NCI-H774 (cell line): Measurements from ENCODE around the gene PBOV1.
"Not testable (repeated sequence)": the region's sequence is repeated elsewhere in the genome, so short reads cannot be mapped to it uniquely, and the experiment has no call there.

Source experiments
- DNase-seq: peaks from one replicate; lab custom pipeline; 2025; lab: John Stamatoyannopoulos, UW

PBOV1 gene

GRCh38 chr6:138237463-138237862 lies 19.2 kb upstream of the PBOV1 start:
- DNase-seq, result no peak

- DNase-seq, result no peak
Observed at GRCh38 chr6:138235693-138236092, 17.4 kb upstream of the PBOV1 start.

GRCh38 chr6:138235205-138235604 lies 16.9 kb upstream of the PBOV1 start:
- DNase-seq, result no peak

- DNase-seq, result no peak
Observed at GRCh38 chr6:138234363-138234762, 16.1 kb upstream of the PBOV1 start.

DNA sequence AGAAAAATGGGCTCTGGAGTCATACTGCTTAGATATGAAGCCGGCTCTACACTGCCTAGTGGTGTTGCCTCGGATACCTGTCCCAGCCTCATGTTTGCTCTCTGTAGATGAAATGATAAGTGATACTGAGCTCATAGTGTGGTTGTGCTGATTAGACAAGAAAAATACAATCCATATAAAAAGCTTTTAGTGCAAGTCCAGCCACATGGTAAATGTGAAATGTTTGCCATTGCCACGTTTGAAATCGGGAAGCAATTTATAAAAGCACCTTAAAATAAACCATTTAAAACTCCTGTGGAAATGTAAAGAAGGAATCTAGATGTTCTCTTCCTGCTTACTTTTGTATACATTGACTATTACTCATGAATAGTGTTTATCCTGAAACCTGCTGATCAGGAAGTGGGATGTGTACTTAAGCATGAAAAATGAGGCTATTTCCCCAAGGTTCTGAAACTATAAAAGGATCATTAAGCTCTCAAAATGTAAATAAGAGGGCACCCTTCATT lies 13.1 kb upstream of the PBOV1 start:
- DNase-seq, result peak; percentile 75

- no peak for DNase-seq
Observed at GRCh38 chr6:138230759-138231380, 12.6 kb upstream of the PBOV1 start.

- no peak for DNase-seq
Observed at GRCh38 chr6:138230221-138230620, 11.9 kb upstream of the PBOV1 start.

GRCh38 chr6:138229663-138230179 lies 11.4 kb upstream of the PBOV1 start:
- no peak for DNase-seq

DNA sequence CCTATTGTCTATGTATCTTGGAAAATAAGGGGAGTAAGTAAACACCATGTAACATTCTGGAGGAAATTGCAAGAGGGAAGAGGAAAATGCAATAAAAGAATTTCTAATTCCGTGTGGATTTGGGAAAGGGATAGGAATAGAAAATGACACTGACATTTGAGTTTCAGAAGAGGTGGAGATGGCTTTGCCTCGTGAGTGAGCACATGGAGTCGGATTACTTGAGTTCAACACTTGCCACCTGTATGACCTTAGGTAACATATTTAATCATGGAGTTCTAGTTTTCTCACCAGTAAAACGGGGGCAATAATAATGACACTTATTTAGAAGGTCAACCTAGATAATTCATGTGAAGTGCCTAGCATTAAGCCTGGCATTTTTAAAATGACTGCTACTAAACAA lies 10.8 kb upstream of the PBOV1 start:
- no peak for DNase-seq

- peak; percentile 27 for DNase-seq
Observed at GRCh38 chr6:138227316-138227781, 9.1 kb upstream of the PBOV1 start.

- no peak for DNase-seq
Observed at GRCh38 chr6:138226700-138227315, 8.5 kb upstream of the PBOV1 start.

- no peak for DNase-seq
Observed at GRCh38 chr6:138225953-138226352, 7.7 kb upstream of the PBOV1 start.

GRCh38 chr6:138222901-138223546 lies 4.7 kb upstream of the PBOV1 start:
- DNase-seq, result no peak

DNA sequence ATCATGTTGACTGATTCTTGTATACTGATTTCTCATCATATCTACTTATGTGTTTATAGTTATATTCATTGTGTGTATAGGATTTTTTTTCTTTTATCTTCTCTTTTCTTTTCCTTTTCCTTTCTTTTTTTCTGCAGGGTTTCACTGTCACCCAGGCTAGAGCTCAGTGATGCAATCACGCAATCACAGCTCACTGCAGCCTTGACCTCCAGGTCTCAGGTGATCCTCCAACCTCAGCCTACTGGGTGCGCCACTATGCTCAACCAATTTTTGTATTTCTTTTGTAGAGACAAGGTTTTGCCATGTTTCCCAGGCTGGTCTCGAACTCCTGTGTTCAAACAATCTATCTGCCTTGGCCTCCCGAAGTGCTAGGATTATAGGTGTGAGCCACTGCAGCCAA lies 1.6 kb upstream of the PBOV1 start:
- no peak for DNase-seq

DNA sequence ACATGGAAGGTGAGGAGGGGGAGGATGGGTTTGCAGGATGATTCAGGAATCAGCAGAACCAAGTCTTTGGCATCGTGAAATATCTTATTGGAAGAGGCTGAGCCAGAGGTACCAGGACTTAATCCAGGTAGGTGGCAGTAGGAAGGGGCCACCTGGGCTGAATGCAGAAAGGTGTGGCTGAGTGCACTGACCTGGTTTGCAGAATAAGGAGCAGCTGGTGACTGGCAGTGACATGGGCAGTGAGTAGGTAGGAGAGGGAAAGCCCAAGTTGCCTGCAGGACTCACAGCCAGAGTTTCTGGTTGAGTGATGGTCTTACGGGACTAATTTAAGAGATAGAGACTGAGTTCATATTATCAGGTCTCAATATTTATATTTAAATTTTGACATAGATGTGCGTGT lies 1.1 kb upstream of the PBOV1 start:
- no peak for DNase-seq

GRCh38 chr6:138215093-138215782 lies 3.1 kb downstream of the PBOV1 start:
- no peak for DNase-seq

- DNase-seq, result not testable (repeated sequence)
Observed at GRCh38 chr6:138212530-138212929, 5.8 kb downstream of the PBOV1 start.

DNA sequence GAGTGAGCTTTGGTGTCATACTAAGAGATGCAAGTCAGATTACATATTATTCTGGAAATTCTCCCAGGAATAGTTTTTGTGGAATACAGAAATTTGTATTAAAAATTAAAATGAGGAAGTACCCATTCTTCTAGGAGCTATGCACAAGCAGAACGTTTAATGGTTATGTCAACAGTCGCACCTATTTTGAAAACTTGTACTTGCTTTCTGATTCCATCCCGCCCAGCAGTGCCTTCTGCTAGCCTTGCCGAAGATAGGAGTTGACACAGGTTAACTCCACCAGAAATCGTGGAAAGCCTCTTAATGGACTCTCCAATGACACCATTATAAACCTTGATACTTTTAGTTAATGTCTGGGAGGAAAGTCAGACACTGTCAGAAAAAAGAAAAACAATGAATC lies 6.7 kb downstream of the PBOV1 start:
- no peak for DNase-seq

- DNase-seq, result no peak
Observed at GRCh38 chr6:138211048-138211581, 7.2 kb downstream of the PBOV1 start.

GRCh38 chr6:138206862-138207261 lies 11.4 kb downstream of the PBOV1 start:
- DNase-seq, result no peak

DNA sequence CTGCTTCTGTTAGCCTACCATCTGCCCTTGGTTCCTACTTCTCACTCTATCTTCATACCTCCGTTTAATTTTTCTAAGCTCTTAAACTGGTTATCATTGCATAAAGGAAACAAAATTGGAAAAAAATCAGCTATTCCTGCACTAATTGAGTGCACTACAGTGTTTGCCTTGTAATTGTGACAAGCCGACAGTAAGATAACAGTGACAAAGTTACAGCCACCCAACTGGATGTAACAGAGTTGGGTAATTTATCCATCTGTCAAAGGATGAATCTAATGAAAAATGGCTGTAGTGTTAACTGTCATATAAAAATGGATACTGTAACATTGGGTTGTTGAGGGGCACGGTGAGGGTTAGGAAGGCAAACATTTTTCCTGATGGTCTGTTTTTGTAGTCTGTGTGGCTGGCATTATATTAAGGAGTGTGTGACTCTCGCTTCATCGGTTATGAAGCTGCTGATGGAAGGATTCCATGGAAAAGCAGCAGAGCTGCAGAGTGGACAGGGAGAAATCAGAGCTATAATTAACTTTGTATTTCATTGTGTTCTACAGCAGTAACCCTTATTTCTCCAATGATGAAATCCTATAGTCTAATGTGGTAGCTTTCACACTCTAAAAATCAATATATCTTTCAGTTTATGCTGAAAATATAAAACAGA lies 12.7 kb downstream of the PBOV1 start:
- no peak for DNase-seq
